ENCODE results near the gene LIMK2.

GRCh38 chr22:31282748-31283468 lies 70.8 kb downstream of the LIMK2 start:
- TF ChIP-seq, protein P1, sequence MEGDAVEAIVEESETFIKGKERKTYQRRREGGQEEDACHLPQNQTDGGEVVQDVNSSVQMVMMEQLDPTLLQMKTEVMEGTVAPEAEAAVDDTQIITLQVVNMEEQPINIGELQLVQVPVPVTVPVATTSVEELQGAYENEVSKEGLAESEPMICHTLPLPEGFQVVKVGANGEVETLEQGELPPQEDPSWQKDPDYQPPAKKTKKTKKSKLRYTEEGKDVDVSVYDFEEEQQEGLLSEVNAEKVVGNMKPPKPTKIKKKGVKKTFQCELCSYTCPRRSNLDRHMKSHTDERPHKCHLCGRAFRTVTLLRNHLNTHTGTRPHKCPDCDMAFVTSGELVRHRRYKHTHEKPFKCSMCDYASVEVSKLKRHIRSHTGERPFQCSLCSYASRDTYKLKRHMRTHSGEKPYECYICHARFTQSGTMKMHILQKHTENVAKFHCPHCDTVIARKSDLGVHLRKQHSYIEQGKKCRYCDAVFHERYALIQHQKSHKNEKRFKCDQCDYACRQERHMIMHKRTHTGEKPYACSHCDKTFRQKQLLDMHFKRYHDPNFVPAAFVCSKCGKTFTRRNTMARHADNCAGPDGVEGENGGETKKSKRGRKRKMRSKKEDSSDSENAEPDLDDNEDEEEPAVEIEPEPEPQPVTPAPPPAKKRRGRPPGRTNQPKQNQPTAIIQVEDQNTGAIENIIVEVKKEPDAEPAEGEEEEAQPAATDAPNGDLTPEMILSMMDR (IDR thresholded peaks at IDR 0.05), result no peak
- TF ChIP-seq POLR2A (IDR thresholded peaks at IDR 0.05), result no peak

Measured in body of pancreas (tissue), 4 donors.